H1 (cell line): Measurements from ENCODE around the gene GPX4. TPM values are rescaled to one million over a fixed set of nuclear protein-coding genes. Genes with fewer than 3 reads are reported as not detected.

Experiments used
- CTCF ChIA-PET: fragments of 300-600 bp; sonication (Branson Sonifier 250); formaldehyde crosslinking; loops from one replicate; lab custom pipeline; 2021; ENCODE audit not compliant: partially characterized antibody; lab: Charles Lee
- POLR2A ChIA-PET: fragments of 300-600 bp; sonication (Branson Sonifier 250); formaldehyde crosslinking; loops from one replicate; lab custom pipeline; 2021; ENCODE audit warnings: inconsistent platforms; ENCODE audit not compliant: partially characterized antibody; lab: Charles Lee
- DNase-seq, 2 experiments: peaks; one replicate each; pipeline versions ENCODE4 v3.0.0 to v3.0.0-alpha.2; 2010 to 2022; ENCODE audit warnings: low spot score in 2 of 2, low read depth in 1 of 2, mixed read lengths in 1 of 2
- FAIRE-seq: peaks from 2 replicates; lab custom pipeline; 2011; peaks lifted over from hg19 to GRCh38; lab: Jason Lieb, UNC
- H2AFZ ChIP-seq: 2 replicates; pipeline ENCODE4 v1.8.1; 2012; ENCODE audit warnings: low read length, inconsistent platforms
- H2AK5ac ChIP-seq: 2 replicates; pipeline ENCODE4 v1.6.1; 2013; ENCODE audit warnings: low read depth, low read length
- H2BK120ac ChIP-seq: replicated peaks from 2 replicates; pipeline ENCODE3; 2013; ENCODE audit warnings: low read depth, low read length, inconsistent platforms
- H2BK12ac ChIP-seq: 2 replicates; pipeline ENCODE4 v1.6.1; 2013; ENCODE audit warnings: low read depth, low read length
- H2BK15ac ChIP-seq: 2 replicates; pipeline ENCODE4 v1.6.1; 2013; ENCODE audit warnings: low read length
- H2BK20ac ChIP-seq: 2 replicates; pipeline ENCODE4 v1.6.1; 2013; ENCODE audit warnings: low read length
- H2BK5ac ChIP-seq: 2 replicates; pipeline ENCODE4 v1.6.1; 2013; ENCODE audit warnings: low read depth, low read length
- H3K14ac ChIP-seq: 2 replicates; pipeline ENCODE4 v1.6.1; 2013; ENCODE audit warnings: inconsistent platforms; ENCODE audit not compliant: insufficient read length
- H3K18ac ChIP-seq: 2 replicates; pipeline ENCODE4 v1.6.1; 2013; ENCODE audit warnings: low read length; ENCODE audit errors: extremely low read depth
- H3K23ac ChIP-seq: 2 replicates; pipeline ENCODE4 v1.6.1; 2013; ENCODE audit warnings: inconsistent platforms; ENCODE audit not compliant: insufficient read length
- H3K23me2 ChIP-seq: 2 replicates; pipeline ENCODE4 v1.6.1; 2013; ENCODE audit warnings: low read depth, low read length
- H3K27ac ChIP-seq: 2 replicates; pipeline ENCODE4 v1.6.1; 2011; ENCODE audit warnings: low read depth, low read length, inconsistent platforms
- H3K27me3 ChIP-seq, 4 experiments: replicated peaks in 1 of 4; 1 replicate in 1 of 4; 2 replicates in 3 of 4; pipeline versions ENCODE4 v1.6.1 to v1.8.1; 2011 to 2013; ENCODE audit warnings: low read length in 3 of 4, mild to moderate bottlenecking in 3 of 4, inconsistent platforms in 2 of 4, mixed read lengths in 2 of 4, moderate library complexity in 1 of 4; ENCODE audit not compliant: control insufficient read depth in 3 of 4, insufficient read depth in 3 of 4; ENCODE audit errors: extremely low read depth in 1 of 4
- H3K36me3 ChIP-seq, 4 experiments: 2 replicates each; pipeline versions ENCODE4 v1.6.1 to v1.8.1; 2011 to 2013; ENCODE audit warnings: mild to moderate bottlenecking in 4 of 4, low read length in 3 of 4, moderate library complexity in 2 of 4, control low read depth in 1 of 4, inconsistent platforms in 1 of 4; ENCODE audit not compliant: insufficient read depth in 4 of 4, control insufficient read depth in 2 of 4
- H3K4ac ChIP-seq: replicated peaks from 2 replicates; pipeline ENCODE3; 2013; ENCODE audit warnings: low read length, low read depth, mixed read lengths, inconsistent platforms; ENCODE audit not compliant: insufficient read length
- H3K4me1 ChIP-seq, 4 experiments: replicated peaks in 1 of 4; 1 replicate in 1 of 4; 2 replicates in 3 of 4; pipeline versions ENCODE4 v1.6.1 to v1.8.1; 2011 to 2013; ENCODE audit warnings: low read length in 3 of 4, inconsistent platforms in 2 of 4, mixed read lengths in 1 of 4; ENCODE audit not compliant: insufficient read depth in 4 of 4, control insufficient read depth in 3 of 4
- H3K4me2 ChIP-seq, 2 experiments: 2 replicates each; pipeline versions ENCODE4 v1.6.1 to v1.8.1; 2011 to 2013; ENCODE audit warnings: low read depth in 2 of 2, low read length in 2 of 2, control low read depth in 1 of 2, inconsistent platforms in 1 of 2, mild to moderate bottlenecking in 1 of 2; ENCODE audit not compliant: insufficient read depth in 1 of 2
- H3K4me3 ChIP-seq, 4 experiments: fragments of 200-600, 300-600 bp in 1 of 4; sonication (generic), shearing (Covaris generic), sonication (Bioruptor Twin) in 1 of 4; 2 replicates each; pipeline versions ENCODE4 v1.5.1 to v1.8.1; 2011 to 2016; ENCODE audit warnings: low read length in 4 of 4, low read depth in 3 of 4, control low read depth in 2 of 4, inconsistent platforms in 2 of 4, mild to moderate bottlenecking in 2 of 4, mixed read lengths in 1 of 4, moderate library complexity in 1 of 4; ENCODE audit not compliant: insufficient read depth in 2 of 4; ENCODE audit errors: extremely low read depth in 1 of 4
- H3K56ac ChIP-seq: replicated peaks from 2 replicates; pipeline ENCODE3; 2013; ENCODE audit warnings: low read depth, mild to moderate bottlenecking, mixed read lengths, low read length, inconsistent platforms; ENCODE audit not compliant: insufficient read length
- H3K79me1 ChIP-seq: 2 replicates; pipeline ENCODE4 v1.6.1; 2013; ENCODE audit warnings: low read depth, low read length, control low read depth
- H3K79me2 ChIP-seq, 2 experiments: 2 replicates each; pipeline versions ENCODE4 v1.6.1 to v1.8.1; 2012 to 2013; ENCODE audit warnings: low read length in 2 of 2, mild to moderate bottlenecking in 2 of 2, inconsistent platforms in 1 of 2; ENCODE audit not compliant: insufficient read depth in 2 of 2, control insufficient read depth in 1 of 2
- H3K9ac ChIP-seq, 4 experiments: replicated peaks in 1 of 4; 1 replicate in 1 of 4; 2 replicates in 3 of 4; pipeline versions ENCODE4 v1.6.1 to v1.8.1; 2011 to 2013; ENCODE audit warnings: low read depth in 3 of 4, low read length in 3 of 4, control low read depth in 2 of 4, mild to moderate bottlenecking in 2 of 4, moderate library complexity in 2 of 4, inconsistent platforms in 1 of 4; ENCODE audit errors: extremely low read depth in 1 of 4
- H3K9me3 ChIP-seq, 2 experiments: 2 replicates each; pipeline versions ENCODE4 v1.6.1 to v1.8.1; 2012 to 2013; ENCODE audit warnings: mild to moderate bottlenecking in 2 of 2, moderate library complexity in 2 of 2, control low read depth in 1 of 2, inconsistent platforms in 1 of 2, low read depth in 1 of 2, low read length in 1 of 2, mixed read lengths in 1 of 2; ENCODE audit not compliant: insufficient read depth in 2 of 2
- H4K20me1 ChIP-seq, 2 experiments: replicated peaks in 1 of 2; 2 replicates each; pipeline versions ENCODE3 to v1.8.1; 2011 to 2013; ENCODE audit warnings: inconsistent platforms in 2 of 2, low read length in 2 of 2, mild to moderate bottlenecking in 1 of 2; ENCODE audit not compliant: insufficient read depth in 2 of 2, control insufficient read depth in 1 of 2
- H4K5ac ChIP-seq: 2 replicates; pipeline ENCODE4 v1.6.1; 2013; ENCODE audit warnings: low read length, low read depth, mixed read lengths, inconsistent platforms; ENCODE audit not compliant: insufficient read length
- H4K8ac ChIP-seq: 2 replicates; pipeline ENCODE4 v1.8.0; 2013; ENCODE audit warnings: mild to moderate bottlenecking, moderate library complexity, low read length, inconsistent platforms; ENCODE audit not compliant: insufficient read depth; ENCODE audit errors: extremely low read depth
- H4K91ac ChIP-seq: replicated peaks from 2 replicates; pipeline ENCODE3; 2013; ENCODE audit warnings: low read length, mixed read lengths, inconsistent platforms; ENCODE audit not compliant: insufficient read length
- BCL11A ChIP-seq, 2 experiments: IDR thresholded peaks; one replicate each; pipeline ENCODE4 v1.6.1; 2011; ENCODE audit warnings: low read depth in 2 of 2, low read length in 2 of 2, mild to moderate bottlenecking in 2 of 2
- CHD1 ChIP-seq: IDR thresholded peaks from 2 replicates; pipeline ENCODE4 v1.6.1; 2012; ENCODE audit warnings: low read depth, low read length, improper control_type of control experiment
- EZH2 ChIP-seq: fragments of 200-600 bp; sonication (generic); IDR thresholded peaks from 2 replicates; pipeline ENCODE4 v1.7.1; 2012; ENCODE audit warnings: low read depth, mild to moderate bottlenecking, moderate library complexity, low read length, inconsistent platforms; ENCODE audit not compliant: severe bottlenecking
- POLR2A ChIP-seq, 2 experiments: IDR thresholded peaks; 1 replicate in 1 of 2; 2 replicates in 1 of 2; pipeline ENCODE4 v1.6.1; 2011; ENCODE audit warnings: low read depth in 2 of 2, low read length in 2 of 2, mild to moderate bottlenecking in 2 of 2; ENCODE audit errors: control extremely low read depth in 1 of 2
- TAF1 ChIP-seq: IDR thresholded peaks from 2 replicates; pipeline ENCODE4 v1.6.1; 2011; ENCODE audit warnings: mild to moderate bottlenecking, low read depth, low read length
- TBP ChIP-seq: IDR thresholded peaks from 2 replicates; pipeline ENCODE4 v1.6.1; 2011; ENCODE audit warnings: low read depth, low read length, improper control_type of control experiment
- YY1 ChIP-seq: IDR thresholded peaks from 2 replicates; pipeline ENCODE4 v1.6.1; 2011; ENCODE audit warnings: low read depth, mild to moderate bottlenecking, low read length
- WGBS, 2 experiments: shearing (Covaris generic) in 1 of 2; methylation state at CpG; one replicate each; pipeline versions ENCODE4 v1.1.6 to v1.1.7; 2013 to 2015; ENCODE audit warnings: low lambda C conversion rate in 2 of 2, mixed read lengths in 2 of 2, inconsistent platforms in 1 of 2, low coverage in 1 of 2, missing lambda C conversion rate in 1 of 2; ENCODE audit not compliant: insufficient replicate concordance in 2 of 2, insufficient coverage in 1 of 2, insufficient read length in 1 of 2; ENCODE audit errors: extremely low coverage in 1 of 2, missing lambda C conversion rate in 1 of 2; 5-methylcytosine and 5-hydroxymethylcytosine counted together
- polyA plus RNA-seq, 7 experiments: library from polyadenylated mRNA; depleted of rRNA in 3 of 7; stranded (reverse) in 5 of 7; unstranded in 2 of 7; fragments of >200 nt in 5 of 7; fragments of 200-250 nt in 2 of 7; gene quantifications; 1 replicate in 5 of 7; 2 replicates in 1 of 7; 4 replicates in 1 of 7; pipeline versions ENCODE4 v1.2.1 to v1.2.3, GENCODE V29; 2011 to 2013; ENCODE audit warnings: missing spikeins in 2 of 7, mixed read lengths in 2 of 7
- total RNA-seq: library from RNA; stranded (reverse); fragmentation: NEBNext Ultra II Directional; extraction: Animal tissue kit (Norgen Biotek cat#: 25700); gene quantifications from 2 replicates; pipeline ENCODE4 v1.2.1, GENCODE V29; 2021
- TF ChIP-seq, protein P1 (sequence below): IDR thresholded peaks from 2 replicates; pipeline ENCODE4 v1.6.1; 2012; ENCODE audit warnings: inconsistent platforms
- TF ChIP-seq, protein P2 (sequence below): IDR thresholded peaks from 2 replicates; pipeline ENCODE4 v1.6.1; 2012; ENCODE audit warnings: low read length, inconsistent platforms

GPX4 gene
- total and polyA plus RNA-seq, 2 of the 8 experiments (the other 6 are each of a cell fraction or from before 2014, with no cell fraction given), result 342 to 693 TPM

DNA sequence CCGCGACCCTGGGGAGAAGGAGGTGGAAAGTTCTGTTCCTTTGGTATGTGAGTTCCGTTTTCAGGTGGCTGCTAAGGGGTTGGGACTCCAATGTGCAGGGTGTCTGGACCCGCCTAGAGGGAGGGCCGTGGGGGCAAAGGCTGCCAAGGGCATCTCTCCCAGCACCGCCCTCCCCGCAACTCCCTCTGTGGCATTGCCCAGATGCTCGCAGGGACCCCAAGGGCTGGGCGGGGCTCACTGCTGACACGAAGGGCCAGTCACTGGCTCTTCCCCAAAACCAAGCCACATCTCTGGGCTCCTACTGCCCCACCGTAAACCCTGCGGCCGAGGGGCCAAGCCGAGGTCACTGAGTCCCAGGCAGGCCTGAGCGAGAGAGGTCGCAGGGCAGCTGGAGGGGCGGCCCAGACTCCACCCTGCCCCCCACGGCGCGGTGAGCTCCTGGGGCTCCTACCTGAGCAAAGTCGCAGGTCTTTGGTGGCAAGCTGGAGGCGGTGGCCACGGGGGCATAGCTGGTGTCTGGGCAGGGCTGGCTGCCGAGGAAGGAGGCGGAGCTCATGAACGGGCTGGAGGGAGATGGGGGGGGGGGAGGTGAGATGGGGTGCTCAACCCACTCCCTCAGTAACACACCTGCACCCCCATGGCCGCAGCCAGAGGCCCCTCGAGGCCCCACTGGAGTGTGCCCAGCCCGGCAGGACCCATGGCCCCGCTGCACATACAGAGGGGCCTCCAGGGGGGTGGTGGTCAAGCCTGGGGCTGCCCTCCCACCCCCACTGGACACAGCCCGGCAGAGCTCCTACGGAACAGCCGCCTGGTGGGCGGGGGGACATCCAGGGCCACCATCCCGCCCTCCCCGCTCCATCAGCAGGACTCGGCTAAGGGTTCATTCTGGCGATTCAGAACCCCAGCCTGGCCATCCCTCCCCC, 43.3 kb downstream of the GPX4 start:
- Histone ChIP-seq H2AFZ (no peak overlapping the region), H3K27me3 (no peaks in the 10 kb centered on the region), H3K9me3 (no peaks in the 10 kb centered on the region), H3K4me2 (no peak overlapping the region), H3K4ac (no peak overlapping the region), H3K36me3 (peaks cover 0 to 13% (median 1%) of the 10 kb centered on the region in 4 experiments; a peak in 2 of 8 replicates), H3K79me1 (peaks cover 5% of the 10 kb centered on the region; the same call in 1 of the 2 replicates), H2BK120ac (no peak overlapping the region), H3K23me2 (peaks cover under 1% of the 10 kb centered on the region; the same call in 1 of the 2 replicates), H3K56ac (no peak overlapping the region), H3K14ac (no peak overlapping the region), H3K9ac (no peak overlapping the region), H2BK15ac (no peak overlapping the region), H2BK20ac (no peak overlapping the region), H4K8ac (peak overlapping the region; percentile 78; the same call in 1 of the 2 replicates), H3K79me2 (no peaks in the 10 kb centered on the region), H2BK5ac (peak overlapping the region; percentile 75; the same call in 1 of the 2 replicates), H2BK12ac (no peak overlapping the region), H3K4me1 (peaks cover 0 to 15% (median 7%) of the 10 kb centered on the region in 4 experiments; a peak in 5 of 7 replicates), H3K4me3 (no peak overlapping the region), H4K5ac (no peak overlapping the region), H3K18ac (no peak overlapping the region; the same call in none of the 2 replicates), H2AK5ac (no peak overlapping the region), H3K27ac (no peak overlapping the region; the same call in 1 of the 2 replicates), H4K91ac (no peak overlapping the region), H4K20me1 (no peaks in the 10 kb centered on the region), H3K23ac (no peak overlapping the region)
- ChIA-PET POLR2A (interaction anchor here (0.6 to 1.7 kb wide), 9 partner anchors 11 to 122 kb away, joined by 3 to 5 read pairs (median 4); partner anchors contain the start of gene CIRBP), CTCF (interaction anchor here (0.6 to 2.5 kb wide), 8 partner anchors 11 to 233 kb away, joined by 3 to 9 read pairs (median 4); no protein-coding TSS in a partner anchor)
- FAIRE-seq (no peak), DNase-seq (no peak)
- 78% methylated on average over 19 of the region's 38 CpGs; no CpG with 5 or more reads in 1 of the 2 experiments for WGBS, 2 experiments
- no peak for TF ChIP-seq BCL11A (IDR thresholded peaks at IDR 0.05; ENCODE audit: low read depth in 2 of 2, low read length in 2 of 2)
- TF ChIP-seq, protein P1, sequence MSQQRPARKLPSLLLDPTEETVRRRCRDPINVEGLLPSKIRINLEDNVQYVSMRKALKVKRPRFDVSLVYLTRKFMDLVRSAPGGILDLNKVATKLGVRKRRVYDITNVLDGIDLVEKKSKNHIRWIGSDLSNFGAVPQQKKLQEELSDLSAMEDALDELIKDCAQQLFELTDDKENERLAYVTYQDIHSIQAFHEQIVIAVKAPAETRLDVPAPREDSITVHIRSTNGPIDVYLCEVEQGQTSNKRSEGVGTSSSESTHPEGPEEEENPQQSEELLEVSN, result no peak
- TF ChIP-seq POLR2A (IDR thresholded peaks at IDR 0.05; ENCODE audit: control extremely low read depth in 1 of 2, low read depth in 2 of 2, low read length in 2 of 2), result no peak
- TF ChIP-seq, protein P2, sequence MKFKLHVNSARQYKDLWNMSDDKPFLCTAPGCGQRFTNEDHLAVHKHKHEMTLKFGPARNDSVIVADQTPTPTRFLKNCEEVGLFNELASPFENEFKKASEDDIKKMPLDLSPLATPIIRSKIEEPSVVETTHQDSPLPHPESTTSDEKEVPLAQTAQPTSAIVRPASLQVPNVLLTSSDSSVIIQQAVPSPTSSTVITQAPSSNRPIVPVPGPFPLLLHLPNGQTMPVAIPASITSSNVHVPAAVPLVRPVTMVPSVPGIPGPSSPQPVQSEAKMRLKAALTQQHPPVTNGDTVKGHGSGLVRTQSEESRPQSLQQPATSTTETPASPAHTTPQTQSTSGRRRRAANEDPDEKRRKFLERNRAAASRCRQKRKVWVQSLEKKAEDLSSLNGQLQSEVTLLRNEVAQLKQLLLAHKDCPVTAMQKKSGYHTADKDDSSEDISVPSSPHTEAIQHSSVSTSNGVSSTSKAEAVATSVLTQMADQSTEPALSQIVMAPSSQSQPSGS, result no peak
- TF ChIP-seq TBP, result no peak
- no peak for TF ChIP-seq CHD1
- no peak for TF ChIP-seq EZH2
- TF ChIP-seq YY1, result no peak
- TF ChIP-seq TAF1, result no peak
